HUES6 (cell line): ENCODE measurements around the gene NME7.

ENCODE experiments used
- H3K27ac ChIP-seq: 2 replicates; pipeline ENCODE4 v1.7.0; 2013; ENCODE audit warnings: low read depth, mild to moderate bottlenecking, low read length, inconsistent platforms
- H3K27me3 ChIP-seq: 2 replicates; pipeline ENCODE4 v1.6.1; 2013; ENCODE audit warnings: low read length; ENCODE audit not compliant: control insufficient read depth, insufficient read depth
- H3K36me3 ChIP-seq: 2 replicates; pipeline ENCODE4 v1.6.1; 2013; ENCODE audit warnings: low read length; ENCODE audit not compliant: control insufficient read depth, insufficient read depth
- H3K4me1 ChIP-seq: 2 replicates; pipeline ENCODE4 v1.6.1; 2013; ENCODE audit warnings: low read length; ENCODE audit not compliant: control insufficient read depth, insufficient read depth
- H3K4me3 ChIP-seq: 2 replicates; pipeline ENCODE4 v1.5.1; 2013; ENCODE audit warnings: low read depth, low read length
- H3K9ac ChIP-seq: one replicate; pipeline ENCODE4 v1.6.1; 2013; ENCODE audit warnings: mild to moderate bottlenecking, low read length
- H3K9me3 ChIP-seq: 2 replicates; pipeline ENCODE4 v1.6.1; 2013; ENCODE audit warnings: low read depth, low read length; ENCODE audit not compliant: control insufficient read depth, insufficient read depth

NME7 gene

DNA sequence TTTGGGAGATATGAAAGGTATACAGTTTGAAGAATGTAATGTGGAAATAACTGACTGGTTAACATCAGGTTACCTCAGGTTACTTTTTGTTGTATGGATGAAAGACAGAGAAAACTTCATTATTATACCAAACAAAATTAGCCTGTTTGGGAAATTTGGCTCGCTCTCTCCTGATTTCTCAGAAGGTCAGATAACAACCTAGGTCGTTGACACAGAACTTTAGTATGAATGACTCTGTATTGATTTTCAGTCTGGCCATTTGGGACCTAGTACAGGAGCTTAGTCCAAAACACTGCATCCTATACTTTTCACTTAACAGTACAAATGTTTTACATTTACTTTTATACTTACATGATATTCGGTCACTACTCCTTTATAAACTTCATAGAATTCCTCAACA lies 132.8 kb downstream of the NME7 start:
- Histone ChIP-seq H3K9ac (no peak overlapping the region), H3K27ac (no peak overlapping the region), H3K27me3 (no peaks in the 10 kb centered on the region), H3K4me3 (no peak overlapping the region), H3K9me3 (no peaks in the 10 kb centered on the region), H3K4me1 (no peaks in the 10 kb centered on the region), H3K36me3 (no peaks in the 10 kb centered on the region)

DNA sequence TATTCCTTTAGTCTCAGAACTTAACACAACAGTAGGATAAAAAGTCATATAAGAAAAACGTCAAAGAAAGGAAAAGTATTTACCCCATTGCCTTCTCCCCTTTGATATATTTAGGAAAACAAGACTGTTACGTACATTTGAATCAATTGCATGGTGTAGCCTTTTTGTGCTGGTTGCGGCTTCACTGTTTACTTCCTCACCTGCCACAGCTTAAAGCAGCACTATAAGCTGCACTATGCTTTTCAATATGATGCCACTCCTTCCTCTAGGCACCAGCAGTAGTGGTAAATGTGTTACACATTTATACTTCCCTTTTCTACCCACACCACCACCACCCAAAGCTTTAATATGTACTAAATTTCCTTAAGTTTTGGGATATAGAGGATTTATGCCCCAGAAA lies 150.0 kb downstream of the NME7 start:
- Histone ChIP-seq H3K27me3 (no peaks in the 10 kb centered on the region), H3K4me1 (peaks cover 23% of the 10 kb centered on the region), H3K9ac (no peak overlapping the region), H3K27ac (no peak overlapping the region), H3K4me3 (no peak overlapping the region), H3K9me3 (no peaks in the 10 kb centered on the region), H3K36me3 (no peaks in the 10 kb centered on the region)

GRCh38 chr1:169214598-169214997 lies 153.0 kb downstream of the NME7 start:
- no peak overlapping the region for H3K4me3 ChIP-seq
- H3K4me1 ChIP-seq = peaks cover 23% of the 10 kb centered on the region
- H3K36me3 ChIP-seq = no peaks in the 10 kb centered on the region
- H3K27ac ChIP-seq = no peak overlapping the region
- H3K9ac ChIP-seq = no peak overlapping the region
- H3K9me3 ChIP-seq = no peaks in the 10 kb centered on the region
- no peaks in the 10 kb centered on the region for H3K27me3 ChIP-seq

DNA sequence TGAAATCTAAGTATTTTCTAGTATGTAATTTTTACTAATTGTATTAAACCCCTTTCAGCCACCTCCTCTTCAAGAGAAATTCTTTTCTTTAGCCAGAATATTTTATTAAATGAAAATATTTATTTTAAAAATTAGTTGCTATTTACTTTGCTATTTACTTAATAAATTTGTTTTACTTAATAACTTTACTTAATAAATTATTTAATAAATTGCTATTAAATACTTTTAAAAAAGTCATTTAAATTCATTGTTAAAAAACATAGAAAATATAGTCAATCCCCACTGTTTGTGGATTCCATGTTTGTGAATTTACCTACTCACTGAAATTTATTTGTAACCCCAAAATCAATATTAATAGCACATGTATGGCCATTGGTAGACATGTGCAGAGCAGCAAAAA lies 155.5 kb downstream of the NME7 start:
- Histone ChIP-seq H3K4me1 (peaks cover 10% of the 10 kb centered on the region), H3K9ac (no peak overlapping the region), H3K36me3 (no peaks in the 10 kb centered on the region), H3K9me3 (no peaks in the 10 kb centered on the region), H3K4me3 (no peak overlapping the region), H3K27ac (no peak overlapping the region), H3K27me3 (no peaks in the 10 kb centered on the region)

- Histone ChIP-seq H3K9me3 (no peaks in the 10 kb centered on the region), H3K36me3 (no peaks in the 10 kb centered on the region), H3K4me1 (no peaks in the 10 kb centered on the region; the same call in 1 of the 2 replicates), H3K27me3 (no peaks in the 10 kb centered on the region), H3K4me3 (no peak overlapping the region), H3K9ac (no peak overlapping the region), H3K27ac (no peak overlapping the region)
Measured at GRCh38 chr1:169207797-169208520, 159.6 kb downstream of the NME7 start.

- Histone ChIP-seq H3K27ac (no peak overlapping the region), H3K27me3 (no peaks in the 10 kb centered on the region), H3K4me3 (no peak overlapping the region), H3K36me3 (no peaks in the 10 kb centered on the region), H3K9ac (no peak overlapping the region), H3K4me1 (peaks cover 4% of the 10 kb centered on the region), H3K9me3 (0 out of 2 replicates have a peak, but pooled peaks cover 3% of the 10 kb centered on the region)
Measured at GRCh38 chr1:169204157-169204556, 163.4 kb downstream of the NME7 start.

DNA sequence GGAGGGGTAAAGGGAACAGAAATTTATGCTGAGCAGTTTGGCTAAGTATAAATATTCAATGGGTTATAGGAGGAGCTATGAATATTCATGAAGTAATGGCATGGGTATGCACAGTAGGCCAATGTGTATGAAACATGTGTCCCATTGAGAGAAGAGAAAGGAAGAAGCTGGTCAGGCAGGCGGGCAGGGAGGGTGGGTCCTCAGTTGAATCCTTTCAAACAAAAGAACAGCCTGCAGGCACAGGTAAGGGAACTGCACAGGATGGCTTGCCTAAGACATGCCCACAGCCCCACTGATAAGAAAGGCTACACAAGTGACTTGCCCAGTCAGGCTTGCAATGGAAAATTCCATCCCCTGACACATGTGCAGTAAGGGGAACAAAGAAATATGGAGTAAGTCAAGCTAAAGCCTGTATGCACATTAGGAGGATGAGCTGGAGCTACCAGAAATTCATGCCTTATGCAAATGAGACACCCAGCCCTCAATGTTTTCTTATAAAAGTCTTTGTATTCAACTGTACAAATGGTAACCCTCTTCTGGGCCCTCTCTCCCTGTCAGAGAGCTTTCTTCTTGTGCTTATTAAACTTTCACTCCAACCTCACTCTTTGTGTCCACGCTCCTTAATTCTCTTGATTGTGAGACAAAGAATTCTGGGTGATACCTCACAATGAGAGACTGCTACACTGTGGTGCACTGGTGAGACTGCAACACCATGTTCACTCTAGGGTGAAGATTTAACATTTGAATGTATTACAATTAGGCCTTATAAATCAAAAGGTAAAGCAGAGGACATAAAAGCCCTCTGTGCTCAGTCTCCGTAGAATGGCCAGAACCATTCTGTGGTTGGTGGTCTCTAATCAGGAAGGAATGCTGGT lies 164.6 kb downstream of the NME7 start:
- Histone ChIP-seq H3K27me3 (no peaks in the 10 kb centered on the region), H3K9ac (no peak overlapping the region), H3K4me1 (peaks cover 4% of the 10 kb centered on the region), H3K4me3 (no peak overlapping the region), H3K27ac (no peak overlapping the region), H3K9me3 (0 out of 2 replicates have a peak, but pooled peaks cover 3% of the 10 kb centered on the region), H3K36me3 (no peaks in the 10 kb centered on the region)

DNA sequence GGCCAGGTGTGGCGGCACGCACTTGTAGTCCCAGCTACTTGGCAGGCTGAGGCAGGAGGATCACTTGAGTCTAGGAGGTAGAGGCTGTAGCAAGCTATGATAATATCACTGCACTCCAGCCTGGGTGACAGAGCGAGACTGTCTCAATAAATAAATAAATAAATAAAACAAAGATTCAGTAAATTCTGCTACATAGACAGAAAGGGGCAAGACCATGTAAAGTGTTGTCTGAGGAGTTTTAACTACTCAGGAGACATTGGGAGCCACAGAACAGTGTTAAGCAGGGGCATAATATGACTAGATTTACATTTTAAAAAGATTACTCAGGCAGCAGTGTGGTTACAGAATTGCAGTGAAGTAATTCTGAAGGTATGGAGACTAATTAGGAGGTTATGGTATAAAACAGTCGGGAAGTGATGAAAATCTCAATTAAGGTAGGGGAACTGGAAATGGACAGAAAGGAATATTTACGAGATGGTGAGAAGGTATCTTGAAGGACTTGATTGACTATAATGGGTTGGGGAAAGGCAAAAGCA lies 166.4 kb downstream of the NME7 start:
- Histone ChIP-seq H3K9me3 (0 out of 2 replicates have a peak, but pooled peaks cover 3% of the 10 kb centered on the region), H3K36me3 (no peaks in the 10 kb centered on the region), H3K9ac (no peak overlapping the region), H3K27ac (no peak overlapping the region), H3K4me1 (peaks cover 4% of the 10 kb centered on the region), H3K27me3 (no peaks in the 10 kb centered on the region), H3K4me3 (no peak overlapping the region)

DNA sequence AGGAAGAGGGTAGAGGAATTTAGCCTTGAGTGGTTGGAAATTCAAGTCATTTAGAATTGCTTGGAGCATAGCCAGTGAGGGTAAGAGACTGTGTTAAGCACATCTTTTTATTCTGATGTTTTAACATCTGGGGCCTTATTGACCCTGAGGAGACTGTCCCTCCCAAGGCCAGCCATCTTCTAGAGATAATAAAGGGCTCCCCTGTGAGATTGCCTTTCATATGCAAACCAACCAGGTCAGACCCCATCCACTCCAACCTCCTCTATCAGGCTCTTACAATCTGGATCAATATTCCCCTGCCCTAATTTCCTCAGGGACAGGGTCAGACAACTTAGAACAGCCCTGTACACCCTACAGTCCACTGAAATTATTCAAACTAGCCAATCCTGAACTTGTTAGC lies 167.3 kb downstream of the NME7 start:
- no peaks in the 10 kb centered on the region for H3K36me3 ChIP-seq
- H3K9ac ChIP-seq = no peak overlapping the region
- H3K27me3 ChIP-seq = no peaks in the 10 kb centered on the region
- H3K9me3 ChIP-seq = 0 out of 2 replicates have a peak, but pooled peaks cover 3% of the 10 kb centered on the region
- H3K4me1 ChIP-seq = peaks cover 4% of the 10 kb centered on the region
- H3K27ac ChIP-seq = no peak overlapping the region; the same call in 1 of the 2 replicates
- H3K4me3 ChIP-seq = no peak overlapping the region

- Histone ChIP-seq H3K27me3 (no peaks in the 10 kb centered on the region), H3K9me3 (no peaks in the 10 kb centered on the region), H3K36me3 (no peaks in the 10 kb centered on the region), H3K4me1 (peaks cover 4% of the 10 kb centered on the region; the same call in 1 of the 2 replicates), H3K27ac (no peak overlapping the region), H3K4me3 (no peak overlapping the region), H3K9ac (no peak overlapping the region)
Measured at GRCh38 chr1:169196581-169196980, 171.0 kb downstream of the NME7 start.

GRCh38 chr1:169196161-169196560 lies 171.4 kb downstream of the NME7 start:
- H3K9me3 ChIP-seq = no peaks in the 10 kb centered on the region
- no peak overlapping the region for H3K4me3 ChIP-seq
- no peaks in the 10 kb centered on the region for H3K36me3 ChIP-seq
- no peak overlapping the region for H3K9ac ChIP-seq
- H3K27ac ChIP-seq = no peak overlapping the region
- no peaks in the 10 kb centered on the region for H3K27me3 ChIP-seq
- H3K4me1 ChIP-seq = peaks cover 4% of the 10 kb centered on the region; the same call in 1 of the 2 replicates
